GM21390 (cell line): Measurements from ENCODE around the gene IFT57.

Source experiments
- ATAC-seq: cut with Tn5 transposase; IDR thresholded peaks from one replicate; pipeline ENCODE4 v1.9.1; 2021; ENCODE audit not compliant: unreplicated experiment

Gene IFT57

GRCh38 chr3:108127301-108127988, 94.8 kb downstream of the IFT57 start:
- no peak for ATAC-seq

GRCh38 chr3:108126348-108126747, 95.9 kb downstream of the IFT57 start:
- no peak for ATAC-seq

- ATAC-seq = peak; percentile 44
Observed at GRCh38 chr3:108125550-108126071, 96.6 kb downstream of the IFT57 start.

GRCh38 chr3:108125153-108125543, 97.1 kb downstream of the IFT57 start:
- no peak for ATAC-seq

GRCh38 chr3:108124337-108125152, 97.7 kb downstream of the IFT57 start:
- peak; percentile 87 for ATAC-seq

GRCh38 chr3:108123326-108123725, 98.9 kb downstream of the IFT57 start:
- ATAC-seq = no peak

- ATAC-seq = no peak
Observed at GRCh38 chr3:108122276-108122675, 99.9 kb downstream of the IFT57 start.

GRCh38 chr3:108119398-108120104, 102.7 kb downstream of the IFT57 start:
- ATAC-seq = no peak

GRCh38 chr3:108118038-108118768, 104.0 kb downstream of the IFT57 start:
- ATAC-seq = no peak

- ATAC-seq = peak; percentile 52
Observed at GRCh38 chr3:108117241-108117775, 104.9 kb downstream of the IFT57 start.

GRCh38 chr3:108114423-108115065, 107.7 kb downstream of the IFT57 start:
- ATAC-seq = no peak

GRCh38 chr3:108113975-108114374, 108.2 kb downstream of the IFT57 start:
- no peak for ATAC-seq

- ATAC-seq = no peak
Observed at GRCh38 chr3:108110934-108111333, 111.3 kb downstream of the IFT57 start.
